Vagina (tissue), 2 donors: ENCODE results near the gene RILPL1. TPM values are rescaled to one million over a fixed set of nuclear protein-coding genes. Genes with fewer than 3 reads are reported as not detected.

Source experiments
- DNase-seq, 2 donors: peaks; one replicate each; pipeline ENCODE4 v3.0.0-alpha.2; 2017; ENCODE audit errors: extremely low spot score in 2 of 2
- H3K27ac ChIP-seq: fragments of 200-600 bp; sonication (generic); one replicate; pipeline ENCODE4 v1.5.1; 2019
- H3K27me3 ChIP-seq: fragments of 200-600 bp; sonication (generic); one replicate; pipeline ENCODE4 v1.5.1; 2019
- H3K36me3 ChIP-seq, 2 donors: fragments of 200-600 bp; sonication (generic); one replicate each; pipeline ENCODE4 v1.5.1; 2017 to 2019
- H3K4me1 ChIP-seq: fragments of 200-600 bp; sonication (generic); one replicate; pipeline ENCODE4 v1.5.1; 2019
- H3K4me3 ChIP-seq, 2 donors: fragments of 200-600 bp; sonication (generic); 1 replicate in 1 of 2; 2 replicates in 1 of 2; pipeline ENCODE4 v1.5.1; 2016 to 2019
- H3K9me3 ChIP-seq: fragments of 200-600 bp; sonication (generic); one replicate; pipeline ENCODE4 v1.5.1; 2019
- CTCF ChIP-seq, 3 experiments: fragments of 450-650 bp in 2 of 3; fragments of 200-600 bp in 1 of 3; sonication (generic) in 1 of 3; IDR thresholded peaks; one replicate each; pipeline ENCODE4 v1.5.1; 2017 to 2019; ENCODE audit warnings: antibody characterized with exemption in 3 of 3, mild to moderate bottlenecking in 2 of 3, moderate library complexity in 2 of 3
- POLR2A ChIP-seq, 2 donors: fragments of 450-650 bp; IDR thresholded peaks; one replicate each; pipeline ENCODE4 v1.6.1; 2017; ENCODE audit warnings: antibody characterized with exemption in 2 of 2, mild to moderate bottlenecking in 2 of 2, moderate library complexity in 2 of 2
- POLR2AphosphoS5 ChIP-seq, 2 donors: sonication (generic); formaldehyde crosslinking; IDR thresholded peaks; one replicate each; pipeline ENCODE4 v1.9.0; 2017; ENCODE audit warnings: antibody characterized with exemption in 2 of 2, mild to moderate bottlenecking in 2 of 2, low read depth in 1 of 2; ENCODE audit not compliant: insufficient read depth in 1 of 2
- intact Hi-C: fragments of 100-400 bp; cut with DNase I; formaldehyde crosslinking; loops from one replicate; pipeline ENCODE4 v1.15.1; 2023
- total RNA-seq: library from RNA; depleted of rRNA; stranded (reverse); fragments of >200 nt; gene quantifications from one replicate; pipeline ENCODE4 v1.2.3, GENCODE V29; 2016

Gene RILPL1
- total RNA-seq, 1 donor from 2014 or later = 29.7 TPM

DNA sequence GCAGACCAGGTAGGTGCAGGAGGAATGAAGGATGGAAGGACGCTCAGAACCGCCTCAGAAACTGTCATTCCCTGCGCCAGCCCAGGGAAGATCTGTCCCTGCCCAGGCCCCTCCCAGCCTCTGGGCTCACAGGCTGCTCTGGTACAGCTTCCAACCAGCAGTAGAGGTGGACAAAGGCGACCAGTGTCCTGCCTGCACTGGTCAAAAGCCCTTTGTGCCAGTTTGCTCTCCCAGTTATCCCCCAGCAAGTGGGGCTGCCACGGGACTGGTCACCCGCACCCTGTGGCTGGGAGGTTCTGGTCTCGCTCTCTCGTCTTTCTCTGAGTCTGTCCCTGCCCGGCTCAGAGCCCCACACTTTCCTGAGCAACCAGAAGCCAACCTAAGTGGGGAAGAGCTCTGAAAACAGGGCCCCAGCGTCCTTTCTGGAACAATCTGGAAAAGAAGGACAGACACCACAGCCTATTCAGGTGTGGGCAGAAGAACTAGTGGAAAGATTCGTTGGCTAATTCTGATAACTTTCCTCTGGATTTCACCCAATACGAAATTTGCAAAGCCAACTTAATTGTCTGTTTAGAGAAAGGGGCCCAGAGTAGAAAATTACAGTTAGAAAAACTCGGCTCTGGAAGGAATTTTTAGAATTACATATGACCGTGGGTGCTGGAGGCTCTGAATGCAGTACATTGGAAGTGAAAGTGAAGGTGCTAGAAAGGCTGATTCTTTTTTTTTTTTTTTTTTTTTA, 53.9 kb downstream of the RILPL1 start:
- no peaks in the 10 kb centered on the region for H3K4me1 ChIP-seq
- no peaks in the 10 kb centered on the region for H3K9me3 ChIP-seq
- no peak for TF ChIP-seq POLR2AphosphoS5 (IDR thresholded peaks at IDR 0.05; ENCODE audit: insufficient read depth in 1 of 2, low read depth in 1 of 2)
- no peak for TF ChIP-seq POLR2A (IDR thresholded peaks at IDR 0.05)
- TF ChIP-seq CTCF (IDR thresholded peaks at IDR 0.05) = no peak
- H3K36me3 ChIP-seq = peaks cover 0 to 7% of the 10 kb centered on the region in 2 donors
- no peak for DNase-seq
- no peaks in the 10 kb centered on the region for H3K27me3 ChIP-seq
- no peak overlapping the region for H3K4me3 ChIP-seq
- intact Hi-C loops = no loop called here
- peak overlapping the region; percentile 10 for H3K27ac ChIP-seq

GRCh38 chr12:123478762-123479161, 54.8 kb downstream of the RILPL1 start:
- Histone ChIP-seq H3K9me3 (no peaks in the 10 kb centered on the region), H3K27me3 (no peaks in the 10 kb centered on the region), H3K36me3 (peaks cover 0 to 3% of the 10 kb centered on the region in 2 donors), H3K4me3 (no peak overlapping the region), H3K27ac (peak overlapping the region; percentile 10), H3K4me1 (no peaks in the 10 kb centered on the region)
- no peak for TF ChIP-seq CTCF (IDR thresholded peaks at IDR 0.05)
- TF ChIP-seq POLR2A (IDR thresholded peaks at IDR 0.05) = no peak
- TF ChIP-seq POLR2AphosphoS5 (IDR thresholded peaks at IDR 0.05; ENCODE audit: insufficient read depth in 1 of 2, low read depth in 1 of 2) = no peak
- DNase-seq = no peak
- intact Hi-C loops = no loop called here

DNA sequence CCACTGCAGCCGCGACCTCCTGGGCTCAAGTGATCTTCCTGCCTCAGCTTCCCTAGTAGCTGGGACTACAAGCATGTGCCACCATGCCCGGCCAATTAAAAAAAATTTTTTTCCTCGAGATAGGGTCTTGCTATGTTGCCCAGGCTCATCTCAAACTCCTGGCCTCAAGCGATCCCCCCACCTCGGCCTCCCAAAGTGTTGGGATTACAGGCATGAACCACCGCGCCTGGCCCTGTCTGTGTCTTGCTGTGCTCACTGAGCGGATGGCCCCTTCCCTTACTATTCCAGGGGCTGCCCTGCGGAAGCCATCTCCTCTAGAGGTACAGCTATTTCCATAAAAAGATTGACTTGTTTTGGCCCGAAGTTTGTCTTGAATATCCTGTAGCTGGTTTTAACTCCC, 55.5 kb downstream of the RILPL1 start:
- no peak for DNase-seq
- Histone ChIP-seq H3K36me3 (no peaks in the 10 kb centered on the region), H3K4me3 (no peak overlapping the region), H3K27me3 (no peaks in the 10 kb centered on the region), H3K4me1 (no peaks in the 10 kb centered on the region), H3K9me3 (no peaks in the 10 kb centered on the region), H3K27ac (no peak overlapping the region)
- intact Hi-C loops = no loop called here
- no peak for TF ChIP-seq POLR2AphosphoS5 (IDR thresholded peaks at IDR 0.05; ENCODE audit: insufficient read depth in 1 of 2, low read depth in 1 of 2)
- no peak for TF ChIP-seq CTCF (IDR thresholded peaks at IDR 0.05)
- no peak for TF ChIP-seq POLR2A (IDR thresholded peaks at IDR 0.05)

GRCh38 chr12:123475246-123475703, 58.2 kb downstream of the RILPL1 start:
- intact Hi-C loops = no loop called here
- Histone ChIP-seq H3K36me3 (peaks cover 0 to 18% of the 10 kb centered on the region in 2 donors), H3K27me3 (no peaks in the 10 kb centered on the region), H3K4me3 (no peak overlapping the region), H3K4me1 (no peaks in the 10 kb centered on the region), H3K9me3 (no peaks in the 10 kb centered on the region), H3K27ac (no peak overlapping the region)
- no peak for DNase-seq
- TF ChIP-seq POLR2AphosphoS5 (IDR thresholded peaks at IDR 0.05; ENCODE audit: insufficient read depth in 1 of 2, low read depth in 1 of 2) (no peak), POLR2A (IDR thresholded peaks at IDR 0.05) (no peak)

DNA sequence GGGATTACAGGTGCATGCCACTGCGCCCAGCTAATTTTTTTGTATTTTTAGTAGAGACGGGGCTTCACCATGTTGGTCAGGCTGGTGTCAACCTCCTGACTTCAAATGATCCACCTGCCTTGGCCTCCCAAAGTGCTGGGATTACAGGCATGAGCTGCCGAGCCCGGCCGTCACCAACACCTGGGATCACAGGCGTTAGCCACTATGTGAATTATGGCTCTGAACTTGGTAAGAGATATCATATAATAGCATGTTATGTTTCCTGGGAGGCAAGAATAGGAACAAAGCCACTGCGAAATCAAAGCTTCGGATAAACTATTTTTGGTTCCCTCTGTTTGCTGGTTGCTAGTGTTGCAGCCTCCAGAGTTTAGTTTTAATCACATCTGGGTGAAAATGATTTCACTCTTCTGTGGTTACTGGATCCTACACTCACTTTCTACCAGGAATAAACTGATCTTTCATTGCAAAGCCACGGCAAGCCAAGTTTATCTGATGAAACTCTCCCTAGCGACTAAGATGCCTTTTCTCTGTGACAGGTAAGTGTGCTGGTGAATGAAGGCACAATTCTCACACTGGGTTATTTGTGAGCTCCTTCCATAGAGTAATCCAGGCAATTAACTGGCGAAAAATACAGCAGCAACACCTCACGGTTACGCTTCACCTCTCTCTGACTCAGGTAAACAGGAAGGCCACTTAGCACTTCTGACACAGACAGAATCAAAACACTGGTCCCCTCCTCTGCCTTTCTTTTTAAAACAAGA, 58.9 kb downstream of the RILPL1 start:
- intact Hi-C loops = no loop called here
- no peak overlapping the region for H3K4me3 ChIP-seq
- H3K4me1 ChIP-seq = no peaks in the 10 kb centered on the region

More for the DNA sequence above, 58.9 kb downstream of the RILPL1 start:
- no peak for TF ChIP-seq POLR2A (IDR thresholded peaks at IDR 0.05)
- TF ChIP-seq CTCF (IDR thresholded peaks at IDR 0.05) = no peak
- DNase-seq = no peak
- Histone ChIP-seq H3K36me3 (peaks cover 0 to 18% of the 10 kb centered on the region in 2 donors), H3K27me3 (no peaks in the 10 kb centered on the region), H3K9me3 (no peaks in the 10 kb centered on the region), H3K27ac (no peak overlapping the region)
